ENCODE data around the gene ANKRD11. TPM values are rescaled to one million over a fixed set of nuclear protein-coding genes. Genes with fewer than 3 reads are reported as not detected.

ANKRD11 gene
- total RNA-seq, 1 donor from 2014 or later: 209 TPM

- TF ChIP-seq, protein P1, sequence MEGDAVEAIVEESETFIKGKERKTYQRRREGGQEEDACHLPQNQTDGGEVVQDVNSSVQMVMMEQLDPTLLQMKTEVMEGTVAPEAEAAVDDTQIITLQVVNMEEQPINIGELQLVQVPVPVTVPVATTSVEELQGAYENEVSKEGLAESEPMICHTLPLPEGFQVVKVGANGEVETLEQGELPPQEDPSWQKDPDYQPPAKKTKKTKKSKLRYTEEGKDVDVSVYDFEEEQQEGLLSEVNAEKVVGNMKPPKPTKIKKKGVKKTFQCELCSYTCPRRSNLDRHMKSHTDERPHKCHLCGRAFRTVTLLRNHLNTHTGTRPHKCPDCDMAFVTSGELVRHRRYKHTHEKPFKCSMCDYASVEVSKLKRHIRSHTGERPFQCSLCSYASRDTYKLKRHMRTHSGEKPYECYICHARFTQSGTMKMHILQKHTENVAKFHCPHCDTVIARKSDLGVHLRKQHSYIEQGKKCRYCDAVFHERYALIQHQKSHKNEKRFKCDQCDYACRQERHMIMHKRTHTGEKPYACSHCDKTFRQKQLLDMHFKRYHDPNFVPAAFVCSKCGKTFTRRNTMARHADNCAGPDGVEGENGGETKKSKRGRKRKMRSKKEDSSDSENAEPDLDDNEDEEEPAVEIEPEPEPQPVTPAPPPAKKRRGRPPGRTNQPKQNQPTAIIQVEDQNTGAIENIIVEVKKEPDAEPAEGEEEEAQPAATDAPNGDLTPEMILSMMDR (IDR thresholded peaks at IDR 0.05): no peak
- H3K9me3 Mint-ChIP-seq (ENCODE audit: unreplicated experiment): no peaks in the 10 kb centered on the region
- H3K27ac Mint-ChIP-seq (ENCODE audit: unreplicated experiment): no peak overlapping the region
These were observed 70.2 kb downstream of the ANKRD11 start for GRCh38 chr16:89420204-89420603.

GRCh38 chr16:89418352-89418751 is 72.0 kb downstream of the ANKRD11 start:
- no peak overlapping the region for H3K4me3 Mint-ChIP-seq (ENCODE audit: unreplicated experiment)
- no peak overlapping the region for H3K27ac Mint-ChIP-seq (ENCODE audit: unreplicated experiment)
- peaks cover 63% of the 10 kb centered on the region for H3K4me1 Mint-ChIP-seq (ENCODE audit: unreplicated experiment)
- DNase-seq (ENCODE audit: extremely low spot score, unreplicated experiment): no peak
- TF ChIP-seq, protein P1 (IDR thresholded peaks at IDR 0.05): no peak
- no peaks in the 10 kb centered on the region for H3K27me3 Mint-ChIP-seq (ENCODE audit: unreplicated experiment)
- no peaks in the 10 kb centered on the region for H3K9me3 Mint-ChIP-seq (ENCODE audit: unreplicated experiment)
- peaks cover 2% of the 10 kb centered on the region for H3K36me3 Mint-ChIP-seq (ENCODE audit: unreplicated experiment)

More at GRCh38 chr16:89420204-89420603, 70.2 kb downstream of the ANKRD11 start:
- DNase-seq (ENCODE audit: extremely low spot score, unreplicated experiment): no peak
- peaks cover 2% of the 10 kb centered on the region for H3K36me3 Mint-ChIP-seq (ENCODE audit: unreplicated experiment)
- no peak overlapping the region for H3K4me3 Mint-ChIP-seq (ENCODE audit: unreplicated experiment)
- H3K4me1 Mint-ChIP-seq (ENCODE audit: unreplicated experiment): peaks cover 58% of the 10 kb centered on the region
- no peaks in the 10 kb centered on the region for H3K27me3 Mint-ChIP-seq (ENCODE audit: unreplicated experiment)

DNA sequence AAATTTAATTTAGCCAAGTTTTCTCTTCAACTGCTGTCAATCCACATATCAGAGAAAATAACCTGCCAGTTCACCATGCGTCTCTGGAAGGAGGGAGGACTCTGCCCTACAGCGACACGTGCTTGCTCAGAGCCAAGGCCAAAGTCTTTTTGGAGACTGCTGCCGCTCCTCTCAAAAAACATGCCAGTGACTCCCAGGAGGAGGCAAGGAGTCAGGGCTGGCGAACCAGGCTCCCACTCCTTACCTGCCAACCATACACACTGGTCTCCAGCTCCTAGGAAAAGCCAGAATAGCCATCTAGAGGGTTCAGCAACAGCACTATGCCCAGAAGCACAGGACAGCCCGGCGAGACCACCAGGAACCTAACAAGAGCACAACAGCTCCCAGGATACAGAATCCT is 73.0 kb downstream of the ANKRD11 start:
- no peak overlapping the region for H3K4me3 Mint-ChIP-seq (ENCODE audit: unreplicated experiment)
- peaks cover 63% of the 10 kb centered on the region for H3K4me1 Mint-ChIP-seq (ENCODE audit: unreplicated experiment)
- H3K27ac Mint-ChIP-seq (ENCODE audit: unreplicated experiment): no peak overlapping the region
- no peaks in the 10 kb centered on the region for H3K9me3 Mint-ChIP-seq (ENCODE audit: unreplicated experiment)
- no peaks in the 10 kb centered on the region for H3K27me3 Mint-ChIP-seq (ENCODE audit: unreplicated experiment)
- TF ChIP-seq, protein P1 (IDR thresholded peaks at IDR 0.05): no peak
- DNase-seq (ENCODE audit: extremely low spot score, unreplicated experiment): no peak
- H3K36me3 Mint-ChIP-seq (ENCODE audit: unreplicated experiment): peaks cover 2% of the 10 kb centered on the region

DNA sequence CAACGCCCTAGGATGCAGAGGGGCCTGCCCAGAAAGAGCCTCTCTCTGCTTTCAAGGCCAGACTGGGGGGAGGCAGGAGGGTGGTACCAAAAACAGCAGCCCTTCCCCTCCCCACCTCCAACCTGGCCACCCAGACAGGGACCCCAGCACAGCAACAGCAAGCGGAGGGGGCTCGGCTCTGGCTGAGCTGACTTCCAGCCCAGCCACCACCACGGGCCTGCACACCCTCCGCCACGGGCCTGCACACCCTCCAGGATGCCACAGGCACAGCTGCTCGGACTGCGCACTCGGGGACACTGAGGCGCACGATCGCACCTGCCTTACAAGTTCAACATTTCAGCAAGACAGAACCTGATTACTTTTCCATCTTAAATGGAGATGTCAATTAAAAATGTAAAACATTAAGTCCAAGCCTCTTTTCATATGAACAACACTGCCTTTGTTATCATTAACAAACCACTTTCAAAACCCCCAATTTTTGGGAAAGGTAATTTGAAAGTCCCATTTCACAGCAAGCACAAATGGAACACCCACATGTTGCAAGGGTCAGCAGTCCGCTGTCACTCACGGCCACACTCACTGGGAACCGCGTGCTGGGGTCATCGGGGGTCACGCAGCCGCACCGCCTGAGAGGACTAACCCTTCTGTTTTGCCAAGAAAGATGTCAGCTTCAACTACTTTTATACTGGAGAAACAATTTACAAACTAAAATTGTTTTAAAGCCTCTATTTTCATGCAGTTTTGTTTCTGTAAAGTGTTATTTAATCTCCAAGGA is 76.4 kb downstream of the ANKRD11 start:
- Mint-ChIP-seq H3K27me3 (ENCODE audit: unreplicated experiment) (no peaks in the 10 kb centered on the region), H3K4me1 (ENCODE audit: unreplicated experiment) (peaks cover 70% of the 10 kb centered on the region), H3K9me3 (ENCODE audit: unreplicated experiment) (no peaks in the 10 kb centered on the region), H3K27ac (ENCODE audit: unreplicated experiment) (peak overlapping the region; percentile 5), H3K4me3 (ENCODE audit: unreplicated experiment) (no peak overlapping the region), H3K36me3 (ENCODE audit: unreplicated experiment) (peaks cover 2% of the 10 kb centered on the region)
- no peak for DNase-seq (ENCODE audit: extremely low spot score, unreplicated experiment)
- TF ChIP-seq, protein P1 (IDR thresholded peaks at IDR 0.05): no peak

- TF ChIP-seq, protein P1 (IDR thresholded peaks at IDR 0.05): no peak
- DNase-seq (ENCODE audit: extremely low spot score, unreplicated experiment): no peak
- H3K9me3 Mint-ChIP-seq (ENCODE audit: unreplicated experiment): no peaks in the 10 kb centered on the region
- H3K27me3 Mint-ChIP-seq (ENCODE audit: unreplicated experiment): no peaks in the 10 kb centered on the region
- H3K36me3 Mint-ChIP-seq (ENCODE audit: unreplicated experiment): no peaks in the 10 kb centered on the region
- H3K27ac Mint-ChIP-seq (ENCODE audit: unreplicated experiment): peak overlapping the region; percentile 92
- H3K4me1 Mint-ChIP-seq (ENCODE audit: unreplicated experiment): peaks cover 77% of the 10 kb centered on the region
- peak overlapping the region; percentile 52 for H3K4me3 Mint-ChIP-seq (ENCODE audit: unreplicated experiment)
These were observed 77.5 kb downstream of the ANKRD11 start for GRCh38 chr16:89412811-89413210.

Measured in osteocyte (in vitro differentiated cells).